Measurements from ENCODE around the gene SLC30A4. TPM values are rescaled to one million over a fixed set of nuclear protein-coding genes. Genes with fewer than 3 reads are reported as not detected.

Gene SLC30A4
- total RNA-seq, 1 donor from 2014 or later = 2.8 TPM

GRCh38 chr15:45489690-45490238 is 32.8 kb downstream of the SLC30A4 start:
- Histone ChIP-seq H3K27me3 (ENCODE audit: low read depth) (no peaks in the 10 kb centered on the region), H3K27ac (replicated peaks) (no peak overlapping the region), H3K4me1 (no peaks in the 10 kb centered on the region), H3K4me3 (no peak overlapping the region), H3K9me3 (replicated peaks) (no peaks in the 10 kb centered on the region), H3K36me3 (peaks cover 39% of the 10 kb centered on the region)
- DNase-seq = no peak
- intact Hi-C loops (cut with micrococcal nuclease) = no loop called here
- no peak for TF ChIP-seq CTCF (IDR thresholded peaks at IDR 0.05; ENCODE audit: borderline replicate concordance)

GRCh38 chr15:45486317-45486716 is 36.2 kb downstream of the SLC30A4 start:
- H3K27me3 ChIP-seq (ENCODE audit: low read depth) = no peaks in the 10 kb centered on the region
- no peaks in the 10 kb centered on the region for H3K4me1 ChIP-seq
- DNase-seq = no peak
- H3K27ac ChIP-seq (replicated peaks) = no peak overlapping the region
- peaks cover 50% of the 10 kb centered on the region for H3K36me3 ChIP-seq
- intact Hi-C loops (cut with micrococcal nuclease) = no loop called here
- H3K9me3 ChIP-seq (replicated peaks) = no peaks in the 10 kb centered on the region
- TF ChIP-seq CTCF (IDR thresholded peaks at IDR 0.05; ENCODE audit: borderline replicate concordance) = no peak
- no peak overlapping the region for H3K4me3 ChIP-seq

- Histone ChIP-seq H3K4me1 (no peaks in the 10 kb centered on the region), H3K27me3 (ENCODE audit: low read depth) (no peaks in the 10 kb centered on the region), H3K36me3 (peaks cover 25% of the 10 kb centered on the region), H3K27ac (replicated peaks) (no peak overlapping the region), H3K9me3 (replicated peaks) (no peaks in the 10 kb centered on the region), H3K4me3 (no peak overlapping the region)
- intact Hi-C loops (cut with micrococcal nuclease) = no loop called here
- TF ChIP-seq CTCF (IDR thresholded peaks at IDR 0.05; ENCODE audit: borderline replicate concordance) = no peak
- no peak for DNase-seq
Measured at GRCh38 chr15:45481135-45481534, 41.4 kb downstream of the SLC30A4 start.

GRCh38 chr15:45476410-45476809 is 46.1 kb downstream of the SLC30A4 start:
- no peak overlapping the region for H3K4me3 ChIP-seq
- no peak for DNase-seq
- H3K27ac ChIP-seq (replicated peaks) = no peak overlapping the region
- peaks cover 20% of the 10 kb centered on the region for H3K27me3 ChIP-seq (ENCODE audit: low read depth)
- no peaks in the 10 kb centered on the region for H3K4me1 ChIP-seq
- TF ChIP-seq CTCF (IDR thresholded peaks at IDR 0.05; ENCODE audit: borderline replicate concordance) = no peak
- intact Hi-C loops (cut with micrococcal nuclease) = no loop called here
- H3K36me3 ChIP-seq = no peaks in the 10 kb centered on the region
- no peaks in the 10 kb centered on the region for H3K9me3 ChIP-seq (replicated peaks)

- H3K36me3 ChIP-seq = no peaks in the 10 kb centered on the region
- intact Hi-C loops (cut with micrococcal nuclease) = no loop called here
- no peak overlapping the region for H3K27ac ChIP-seq (replicated peaks)
- no peak overlapping the region for H3K4me3 ChIP-seq
- TF ChIP-seq CTCF (IDR thresholded peaks at IDR 0.05; ENCODE audit: borderline replicate concordance) = no peak
- no peak for DNase-seq
- H3K4me1 ChIP-seq = no peaks in the 10 kb centered on the region
- H3K27me3 ChIP-seq (ENCODE audit: low read depth) = peaks cover 36% of the 10 kb centered on the region
- H3K9me3 ChIP-seq (replicated peaks) = no peaks in the 10 kb centered on the region
Measured at GRCh38 chr15:45474799-45475198, 47.8 kb downstream of the SLC30A4 start.

Data from left ventricle myocardium inferior (tissue), 1 donor.